ENCODE measurements around the gene THSD8.
A peak's percentile ranks its signal among the peaks of the same experiment; 100 is the strongest.

The THSD8 gene

DNA sequence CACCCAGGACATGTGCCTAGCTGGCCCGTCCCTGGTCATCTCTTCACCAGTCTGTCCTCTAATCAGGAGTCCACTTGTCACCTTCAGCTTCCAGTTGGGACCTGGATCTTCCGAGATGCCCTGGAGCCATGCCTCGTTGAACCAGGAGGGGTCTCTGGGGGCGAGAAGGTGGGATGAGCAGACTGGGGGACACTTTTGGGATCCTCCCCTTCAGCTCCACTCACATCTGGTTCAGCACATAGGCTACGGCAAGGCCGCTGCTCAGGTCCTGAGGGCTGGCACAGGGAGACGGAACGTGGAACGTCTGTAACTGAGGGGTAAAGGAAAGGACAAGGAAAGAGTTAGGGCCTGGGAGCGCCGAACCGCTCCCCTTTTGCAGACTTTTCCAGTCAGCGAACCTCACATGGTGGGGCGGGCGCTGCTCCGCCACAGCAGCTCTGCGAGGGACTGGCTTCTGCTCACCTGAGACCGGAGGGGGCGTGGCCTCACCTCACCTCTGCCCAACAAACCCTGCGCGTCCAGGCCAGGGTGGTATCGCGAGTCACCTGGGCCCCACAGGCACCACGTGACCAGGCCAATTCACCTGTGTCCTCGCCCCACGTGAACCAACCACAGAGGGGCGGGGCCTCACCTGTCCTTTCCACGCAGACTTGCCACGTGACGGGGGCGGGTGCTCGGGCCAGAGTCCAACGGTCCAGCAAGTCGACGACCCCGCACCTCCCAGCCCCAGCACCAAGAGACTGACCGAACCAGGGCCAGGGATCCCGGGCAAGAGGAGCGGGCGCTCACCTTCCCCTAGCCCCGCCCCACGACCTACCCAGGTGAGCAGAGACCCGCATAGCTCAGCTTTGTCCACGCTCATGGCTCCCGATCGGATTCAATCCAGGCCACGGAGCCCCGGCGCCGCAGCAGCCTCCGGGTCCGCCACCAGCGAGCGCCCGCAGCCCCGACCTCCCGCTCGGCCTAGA is 27.0 kb upstream of the THSD8 start, which contains the start of gene HOOK2:
Gene HOOK2 (minus strand): TSS at position 965 of the 968 bp plus-strand sequence. CDS start 103 bp downstream, at position 862.
- no peaks in the 10 kb centered on the region for H3K9me3 Mint-ChIP-seq
- peak within 1 kb of the TSS; percentile 78 for H3K4me3 Mint-ChIP-seq
- ATAC-seq, result peak; percentile 29
- no peaks in the 10 kb centered on the region for H3K36me3 Mint-ChIP-seq
- peak within 1 kb of the TSS; percentile 76 for H3K27ac Mint-ChIP-seq
- no peaks in the 10 kb centered on the region for H3K27me3 Mint-ChIP-seq
- H3K4me1 Mint-ChIP-seq, result peaks cover 38% of the 10 kb centered on the region

DNA sequence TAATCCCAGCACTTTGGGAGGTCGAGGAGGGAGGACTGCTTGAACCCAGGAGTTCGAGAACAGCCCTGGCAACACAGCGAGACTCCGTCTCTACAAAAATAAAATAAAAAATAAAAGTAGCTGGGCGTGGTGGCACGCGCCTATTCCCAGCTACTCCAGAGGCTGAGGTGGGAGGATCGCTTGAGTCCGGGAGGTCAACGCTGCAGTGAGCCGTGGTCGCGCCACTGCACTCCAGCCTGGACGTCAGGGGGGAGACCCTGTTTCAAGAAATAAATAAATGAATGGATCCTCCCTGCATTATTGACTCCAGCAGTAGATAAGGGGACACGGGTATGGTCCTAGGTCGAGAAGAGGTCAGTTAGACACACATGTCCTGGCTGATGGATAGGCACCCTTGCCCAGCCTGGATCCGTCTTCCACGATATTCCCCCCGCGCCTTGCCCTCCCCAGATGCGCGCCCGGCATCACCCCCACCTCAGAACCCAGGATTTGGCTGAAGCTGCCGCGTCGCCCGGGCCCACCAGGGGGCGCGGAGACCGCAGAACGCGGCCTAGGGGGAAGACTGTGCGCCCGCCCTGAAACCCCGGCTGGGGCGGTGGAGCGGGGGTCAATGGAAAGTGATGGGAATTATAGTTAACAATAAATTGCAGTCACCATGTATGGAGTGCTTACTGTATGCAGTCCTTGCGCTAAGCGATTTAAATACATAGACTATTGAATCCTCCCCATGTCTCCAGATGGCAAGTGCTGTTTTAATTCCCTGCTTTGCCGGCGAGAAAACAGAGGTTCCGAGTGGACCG is 24.5 kb upstream of the THSD8 start:
- peak overlapping the region; percentile 94 for H3K27ac Mint-ChIP-seq
- no peaks in the 10 kb centered on the region for H3K36me3 Mint-ChIP-seq
- H3K9me3 Mint-ChIP-seq, result no peaks in the 10 kb centered on the region
- peak; percentile 65 for ATAC-seq
- no peaks in the 10 kb centered on the region for H3K27me3 Mint-ChIP-seq
- peaks cover 42% of the 10 kb centered on the region for H3K4me1 Mint-ChIP-seq
- H3K4me3 Mint-ChIP-seq, result peak overlapping the region; percentile 88

DNA sequence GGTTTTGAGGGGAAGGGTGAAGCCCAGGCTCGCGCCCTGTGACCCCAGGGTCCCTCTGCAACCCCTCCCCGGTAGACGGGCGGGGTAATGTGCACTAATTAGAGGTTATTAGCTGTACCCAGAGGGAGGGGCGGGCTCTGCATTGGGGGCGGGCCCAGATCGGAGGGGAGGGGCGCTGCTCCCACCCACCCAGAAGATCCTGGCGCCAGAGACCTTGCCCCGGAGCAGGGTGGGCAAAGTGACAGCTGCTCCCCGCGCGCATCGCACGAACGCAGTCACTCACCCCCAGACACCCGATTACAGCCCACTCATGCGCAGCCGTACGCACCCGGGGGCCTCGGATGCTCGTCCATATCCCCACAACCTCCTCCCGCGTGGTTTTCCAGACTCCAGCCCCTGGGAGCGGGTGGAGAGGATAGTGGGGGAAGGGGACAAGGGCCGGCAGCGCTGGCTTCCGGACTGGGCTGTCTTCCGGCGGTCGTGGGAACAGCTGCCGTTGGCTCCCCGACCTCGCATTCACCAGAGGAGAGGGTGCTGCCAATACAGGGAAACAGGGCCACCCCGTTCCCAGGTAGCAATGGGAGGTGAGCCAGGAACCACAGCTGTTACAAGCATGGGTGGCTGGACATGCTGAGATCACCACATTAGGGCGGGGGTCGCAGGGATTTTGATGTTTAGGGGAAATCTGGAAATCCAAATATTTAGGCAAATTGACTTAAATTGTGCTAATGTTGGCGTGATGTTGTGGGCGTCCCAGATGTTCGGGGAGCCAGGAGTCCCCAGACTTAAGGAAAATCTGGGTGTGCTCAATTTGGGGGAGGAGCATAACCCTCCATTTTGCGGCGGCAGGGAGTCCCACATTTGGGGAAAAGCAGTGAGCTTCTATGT is 23.6 kb upstream of the THSD8 start:
- peak; percentile 18 for ATAC-seq
- Mint-ChIP-seq H3K4me1 (peaks cover 42% of the 10 kb centered on the region), H3K27ac (peak overlapping the region; percentile 94), H3K4me3 (peak overlapping the region; percentile 88), H3K36me3 (no peaks in the 10 kb centered on the region), H3K27me3 (no peaks in the 10 kb centered on the region), H3K9me3 (no peaks in the 10 kb centered on the region)

DNA sequence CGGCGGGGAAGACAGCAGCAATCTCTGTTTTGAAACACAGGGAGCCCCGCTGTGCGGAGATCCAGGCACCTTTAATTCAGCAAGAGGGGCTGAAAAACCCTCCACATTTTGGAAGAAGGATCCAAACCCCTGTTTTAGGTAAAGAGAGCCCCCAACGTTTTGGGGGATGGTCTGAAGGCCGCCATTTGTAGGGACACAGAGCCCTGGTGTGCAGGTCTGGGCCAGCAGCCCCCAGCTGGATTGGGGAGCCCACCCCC is 23.0 kb upstream of the THSD8 start:
- no peaks in the 10 kb centered on the region for H3K9me3 Mint-ChIP-seq
- H3K27ac Mint-ChIP-seq, result peak overlapping the region; percentile 94
- no peak for ATAC-seq
- H3K27me3 Mint-ChIP-seq, result no peaks in the 10 kb centered on the region
- H3K4me3 Mint-ChIP-seq, result peak overlapping the region; percentile 88
- no peaks in the 10 kb centered on the region for H3K36me3 Mint-ChIP-seq
- peaks cover 37% of the 10 kb centered on the region for H3K4me1 Mint-ChIP-seq

DNA sequence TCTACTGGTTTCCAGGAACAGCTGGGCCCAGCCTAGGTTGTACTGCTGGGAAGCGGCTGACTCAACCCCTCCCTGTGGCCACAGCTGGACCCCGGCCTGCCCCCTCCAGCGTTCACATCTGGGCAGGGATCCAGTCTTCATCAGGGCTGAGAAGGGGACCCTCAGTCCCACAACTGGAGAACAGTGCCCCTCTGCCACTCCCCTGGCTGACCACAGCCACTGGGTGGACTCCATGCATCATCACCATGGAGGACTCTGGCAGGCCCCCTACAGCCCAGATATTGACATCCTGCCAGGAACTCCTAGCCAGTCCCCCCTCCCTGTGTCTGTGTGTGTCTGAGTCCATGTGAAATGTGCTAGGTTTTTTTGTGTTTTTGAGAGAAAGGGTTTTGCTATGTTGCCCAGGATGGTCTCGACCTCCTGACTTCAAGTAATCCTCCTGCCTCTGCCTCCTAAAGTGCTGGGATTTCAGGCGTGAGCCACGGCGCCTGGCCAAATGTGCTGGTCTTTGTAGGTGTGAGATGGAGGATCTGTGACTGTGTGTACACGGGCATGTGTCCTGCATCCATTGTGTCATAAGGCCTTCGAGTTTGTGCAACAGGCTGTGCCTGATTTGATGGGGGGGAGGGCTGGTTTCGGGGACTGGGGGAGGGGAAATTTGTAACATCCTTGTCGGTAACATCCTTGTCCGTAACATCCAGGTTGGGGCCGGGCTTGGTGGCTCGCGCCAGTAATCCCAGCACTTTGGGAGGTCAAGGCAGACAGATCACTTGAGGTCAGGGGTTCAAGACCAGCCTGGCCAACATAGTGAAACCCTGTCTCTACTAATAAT is 22.5 kb upstream of the THSD8 start:
- ATAC-seq, result no peak
- peak overlapping the region; percentile 68 for H3K4me3 Mint-ChIP-seq
- H3K4me1 Mint-ChIP-seq, result peaks cover 36% of the 10 kb centered on the region
- peak overlapping the region; percentile 94 for H3K27ac Mint-ChIP-seq
- no peaks in the 10 kb centered on the region for H3K9me3 Mint-ChIP-seq
- H3K36me3 Mint-ChIP-seq, result no peaks in the 10 kb centered on the region
- H3K27me3 Mint-ChIP-seq, result no peaks in the 10 kb centered on the region

DNA sequence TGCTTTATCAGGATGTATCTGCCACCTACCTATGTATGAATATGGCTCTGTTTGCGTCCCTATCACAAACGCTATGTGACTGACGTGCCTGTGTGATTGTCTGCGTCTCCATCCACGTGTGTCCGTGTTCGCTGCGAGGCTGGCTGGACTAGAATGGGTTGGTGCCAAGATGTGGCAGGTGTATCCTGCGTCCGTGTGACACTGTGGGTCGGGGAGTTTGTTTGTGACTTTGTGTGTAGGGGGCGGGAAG is 19.8 kb upstream of the THSD8 start:
- Mint-ChIP-seq H3K4me3 (peak overlapping the region; percentile 83), H3K27ac (no peak overlapping the region), H3K9me3 (no peaks in the 10 kb centered on the region), H3K36me3 (no peaks in the 10 kb centered on the region), H3K4me1 (peaks cover 36% of the 10 kb centered on the region), H3K27me3 (no peaks in the 10 kb centered on the region)
- ATAC-seq, result no peak

DNA sequence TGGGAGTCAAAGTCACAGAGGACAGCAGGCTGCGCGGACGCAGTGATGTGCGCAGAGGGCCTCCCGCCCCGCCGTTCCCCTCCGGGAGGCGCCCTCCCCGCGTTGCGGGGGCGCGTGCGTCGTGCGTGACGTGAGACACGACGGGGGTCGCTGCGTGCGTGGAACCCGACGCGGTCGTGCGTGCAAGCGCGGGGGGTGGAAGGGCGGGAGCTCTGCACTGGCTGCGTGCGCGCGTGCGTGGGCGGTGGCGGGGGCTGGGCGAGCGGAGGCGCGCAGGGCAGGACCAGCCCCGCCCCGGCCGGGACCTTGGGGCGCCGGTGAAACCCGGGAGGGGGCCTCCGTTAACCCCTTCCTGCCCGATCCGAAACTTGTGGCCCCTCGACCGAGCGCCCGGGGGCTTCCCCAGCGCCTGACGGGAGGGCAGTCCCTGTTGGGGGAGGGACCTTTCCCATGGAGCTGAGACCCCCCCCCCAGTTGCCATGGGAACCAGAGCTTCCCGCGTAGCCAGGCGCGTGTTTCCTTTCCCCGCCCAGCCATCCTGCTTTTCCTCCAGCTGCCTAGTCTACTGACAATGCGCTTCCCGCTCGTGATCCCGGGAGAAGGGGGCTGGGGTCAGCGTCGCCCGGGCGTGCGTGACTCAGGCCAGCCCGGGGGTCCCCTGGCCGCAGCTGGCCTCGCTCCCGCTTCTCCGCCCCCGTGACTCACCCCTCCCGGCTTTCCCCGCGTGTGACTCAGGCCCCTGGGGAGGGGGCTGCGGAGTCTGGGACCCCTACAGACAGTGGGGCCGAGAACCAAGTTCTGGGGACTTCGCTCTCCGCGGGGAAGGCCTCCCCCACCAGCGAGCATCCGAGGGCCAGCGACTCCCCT is 19.2 kb upstream of the THSD8 start:
- ATAC-seq, result peak; percentile 69
- Mint-ChIP-seq H3K4me3 (peak overlapping the region; percentile 83), H3K27ac (no peak overlapping the region)

DNA sequence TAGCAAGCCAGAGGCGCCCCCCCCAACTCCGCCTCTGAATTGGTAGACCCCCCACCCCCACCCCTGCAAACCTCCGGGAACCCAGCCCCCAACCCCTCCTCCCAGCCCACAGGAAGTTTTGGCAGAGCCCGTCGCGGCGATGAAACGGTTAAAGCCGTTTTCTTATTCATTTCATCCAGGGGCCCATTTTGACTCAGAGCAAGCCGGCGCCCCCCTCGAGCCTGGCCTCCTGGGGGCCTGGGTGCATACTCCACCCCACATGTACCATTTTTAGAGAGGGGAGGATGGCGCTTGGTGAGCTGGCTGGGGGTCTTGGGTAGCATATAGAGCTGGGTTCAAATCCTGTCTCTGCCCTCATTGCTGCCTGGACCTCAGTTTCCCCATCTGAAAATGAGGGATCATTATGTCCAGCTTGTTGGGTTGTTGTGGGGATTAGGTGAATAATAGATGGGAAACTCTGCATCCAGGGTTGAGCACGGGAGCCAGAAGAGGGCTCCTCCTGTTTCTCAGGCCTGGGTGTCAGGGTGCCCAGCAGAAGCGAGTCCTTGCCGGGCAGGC is 18.5 kb upstream of the THSD8 start:
- peak; percentile 3 for ATAC-seq
- H3K27me3 Mint-ChIP-seq, result no peaks in the 10 kb centered on the region
- H3K4me3 Mint-ChIP-seq, result peak overlapping the region; percentile 50
- H3K27ac Mint-ChIP-seq, result no peak overlapping the region
- H3K36me3 Mint-ChIP-seq, result no peaks in the 10 kb centered on the region
- H3K9me3 Mint-ChIP-seq, result no peaks in the 10 kb centered on the region
- peaks cover 27% of the 10 kb centered on the region for H3K4me1 Mint-ChIP-seq

More for the DNA sequence above, 19.2 kb upstream of the THSD8 start:
- Mint-ChIP-seq H3K36me3 (no peaks in the 10 kb centered on the region), H3K27me3 (no peaks in the 10 kb centered on the region), H3K9me3 (no peaks in the 10 kb centered on the region), H3K4me1 (peaks cover 30% of the 10 kb centered on the region)

DNA sequence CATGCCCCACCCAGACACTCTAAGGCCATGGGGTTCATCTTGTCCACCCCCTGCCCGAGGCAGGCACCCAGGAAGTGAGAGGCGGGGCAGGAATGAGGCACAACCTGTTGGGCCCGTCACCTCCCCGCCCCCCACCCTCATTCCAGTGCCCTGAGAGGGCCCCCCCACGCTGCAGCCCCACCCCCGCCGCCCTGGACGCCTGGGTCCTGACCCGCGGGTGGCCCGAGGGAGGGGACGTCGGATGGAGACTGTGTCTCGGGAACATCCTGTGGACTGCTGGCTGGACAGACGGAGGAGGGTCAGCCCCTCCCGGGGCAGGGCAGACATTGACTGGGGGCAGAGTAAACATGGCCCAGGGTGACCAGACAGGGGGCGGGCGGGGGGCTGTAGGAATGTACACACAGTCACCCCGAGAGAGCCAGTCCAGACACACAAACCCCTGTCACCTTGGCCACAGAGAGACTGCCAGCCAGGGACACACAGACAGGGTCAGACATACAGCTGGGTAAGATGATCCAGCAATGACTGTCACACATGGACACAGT is 17.9 kb upstream of the THSD8 start:
- Mint-ChIP-seq H3K4me1 (peaks cover 27% of the 10 kb centered on the region), H3K27ac (no peak overlapping the region), H3K9me3 (no peaks in the 10 kb centered on the region), H3K36me3 (no peaks in the 10 kb centered on the region), H3K27me3 (no peaks in the 10 kb centered on the region), H3K4me3 (peak overlapping the region; percentile 50)
- no peak for ATAC-seq

DNA sequence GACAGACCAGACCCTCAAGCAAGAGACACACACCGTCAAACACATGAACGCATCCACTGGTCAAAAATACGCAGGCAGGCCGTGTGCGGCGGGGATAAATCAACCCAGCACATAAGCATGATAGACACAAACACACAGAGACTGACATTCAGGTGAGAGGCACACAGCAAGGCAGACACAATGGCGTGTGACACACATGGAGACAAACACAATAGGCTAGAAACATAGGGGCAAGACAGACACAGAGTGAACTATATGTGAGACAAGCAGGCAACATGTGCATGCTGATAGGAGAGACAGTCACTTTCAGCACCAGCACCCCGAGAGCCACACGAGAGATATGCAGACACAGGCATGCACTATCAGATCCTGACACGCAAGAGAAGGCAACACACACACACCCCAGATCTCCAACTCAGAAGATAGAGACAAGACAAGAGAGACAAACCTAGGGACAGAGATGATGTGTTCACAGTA is 17.4 kb upstream of the THSD8 start:
- ATAC-seq, result no peak
- H3K36me3 Mint-ChIP-seq, result no peaks in the 10 kb centered on the region
- H3K27me3 Mint-ChIP-seq, result no peaks in the 10 kb centered on the region
- H3K4me1 Mint-ChIP-seq, result peaks cover 27% of the 10 kb centered on the region
- no peak overlapping the region for H3K27ac Mint-ChIP-seq
- H3K4me3 Mint-ChIP-seq, result no peak overlapping the region
- H3K9me3 Mint-ChIP-seq, result no peaks in the 10 kb centered on the region

DNA sequence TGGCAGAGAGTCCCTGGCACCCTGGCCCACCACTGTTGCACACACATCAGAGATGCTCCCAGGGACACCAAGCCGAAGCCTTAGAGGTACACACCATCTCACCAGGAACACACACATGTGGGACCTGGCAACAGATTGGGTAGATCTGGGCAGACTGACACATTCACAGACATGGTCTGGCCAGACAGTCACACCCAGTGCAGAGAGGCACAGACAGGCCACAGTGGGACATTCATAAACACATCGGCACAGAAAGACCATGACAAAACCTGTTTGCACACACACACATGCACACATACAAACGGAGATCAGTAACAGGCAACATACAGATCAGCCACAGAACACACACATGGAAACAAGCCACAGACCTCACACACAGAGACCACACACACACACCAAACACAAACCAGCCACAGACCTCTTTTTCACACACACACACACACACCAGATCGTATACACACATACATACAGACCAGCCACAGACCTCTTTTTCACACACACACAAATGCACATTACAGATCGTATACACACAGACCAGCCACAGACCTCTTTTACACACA is 16.9 kb upstream of the THSD8 start:
- Mint-ChIP-seq H3K27ac (no peak overlapping the region), H3K27me3 (no peaks in the 10 kb centered on the region), H3K9me3 (no peaks in the 10 kb centered on the region), H3K4me3 (no peak overlapping the region), H3K36me3 (no peaks in the 10 kb centered on the region), H3K4me1 (peaks cover 25% of the 10 kb centered on the region)
- ATAC-seq, result no peak

DNA sequence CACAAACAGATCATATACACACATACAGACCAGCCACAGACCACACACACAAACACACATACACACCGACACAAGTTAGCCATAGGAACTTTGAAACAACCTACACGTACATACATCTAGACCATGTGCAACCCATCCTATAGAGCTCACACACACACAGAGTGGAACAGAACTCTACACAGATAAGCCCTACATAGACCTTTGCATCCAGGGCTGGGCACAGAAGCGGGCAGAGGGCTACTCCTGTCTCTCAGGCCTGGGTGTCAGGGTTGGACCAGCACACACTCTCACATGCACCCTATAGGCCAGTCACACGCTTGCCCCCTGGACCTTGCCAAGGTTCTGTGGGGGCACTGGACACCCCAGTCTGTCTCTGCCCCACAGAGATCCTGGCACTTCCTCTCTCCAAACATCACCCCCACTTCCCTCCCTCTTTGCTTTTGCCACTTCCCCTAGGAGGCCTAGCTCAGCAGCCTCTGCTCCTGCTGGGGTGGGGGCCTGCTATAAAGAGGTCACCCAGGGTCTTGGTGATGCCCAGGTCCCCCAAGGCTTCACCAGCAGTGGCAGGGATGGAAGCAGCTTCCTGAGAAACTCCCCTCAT is 16.3 kb upstream of the THSD8 start:
- no peaks in the 10 kb centered on the region for H3K27me3 Mint-ChIP-seq
- H3K27ac Mint-ChIP-seq, result no peak overlapping the region
- ATAC-seq, result no peak
- H3K36me3 Mint-ChIP-seq, result no peaks in the 10 kb centered on the region
- H3K4me1 Mint-ChIP-seq, result peaks cover 29% of the 10 kb centered on the region
- no peak overlapping the region for H3K4me3 Mint-ChIP-seq
- H3K9me3 Mint-ChIP-seq, result no peaks in the 10 kb centered on the region

Data from stimulated activated memory B cell treated with anti-CD40 and anti-IgM and Interleukin-4, amounts not matched to agents 10 μg/mL and 1 μg/mL and 100 μg/mL, for 72 hours (primary cell).